SK-N-MC (cell line): ENCODE results near the gene CDKN2C.

ENCODE experiments used
- EZH2 ChIP-seq: fragments of 200-600 bp; sonication (generic); IDR thresholded peaks from one replicate; pipeline ENCODE4 v1.6.1; 2017; ENCODE audit warnings: antibody characterized with exemption
- POLR2AphosphoS5 ChIP-seq: IDR thresholded peaks from 2 replicates; pipeline ENCODE4 v1.6.1; 2012; ENCODE audit warnings: mild to moderate bottlenecking, low read depth, low read length, borderline replicate concordance

GRCh38 chr1:50986653-50987052, 16.6 kb downstream of the CDKN2C start:
- TF ChIP-seq EZH2 (no peak), POLR2AphosphoS5 (no peak)
